A673 (cell line): ENCODE measurements around the gene CD86. TPM values are rescaled to one million over a fixed set of nuclear protein-coding genes. Genes with fewer than 3 reads are reported as not detected.
"Not testable (repeated sequence)": the region's sequence is repeated elsewhere in the genome, so short reads cannot be mapped to it uniquely, and the experiment has no call there.

Experiments
- BruUV-seq: library from RNA; stranded (reverse); fragments of 400-500 nt; replicated peaks from 2 replicates; lab custom pipeline; 2021; lab: Mats Ljungman, UMichigan
- CTCF ChIA-PET: fragments of 300-600 bp; sonication (Branson Sonifier 250); formaldehyde crosslinking; loops from one replicate; lab custom pipeline; 2022; ENCODE audit warnings: antibody characterized with exemption; lab: Charles Lee
- POLR2A ChIA-PET: fragments of 300-600 bp; sonication (Branson Sonifier 250); formaldehyde crosslinking; loops from one replicate; lab custom pipeline; 2022; ENCODE audit warnings: antibody characterized with exemption; ENCODE audit not compliant: low non-redundant PET; lab: Charles Lee
- DNase-seq: peaks from one replicate; pipeline ENCODE4 v3.0.0-alpha.2; 2015; ENCODE audit warnings: low spot score
- H3K27ac ChIP-seq: fragments of 200-600 bp; sonication (generic); 2 replicates; pipeline ENCODE4 v1.5.1; 2016; ENCODE audit warnings: mixed run types, low read depth, mild to moderate bottlenecking, mixed read lengths, antibody characterized with exemption, low read length; ENCODE audit not compliant: poor library complexity, severe bottlenecking
- H3K27me3 ChIP-seq: fragments of 200-600 bp; sonication (generic); replicated peaks from 2 replicates; pipeline ENCODE4 v1.6.1; 2017; ENCODE audit warnings: mixed run types, low read depth, mild to moderate bottlenecking, mixed read lengths, antibody characterized with exemption, low read length; ENCODE audit not compliant: insufficient read depth, poor library complexity
- H3K36me3 ChIP-seq: fragments of 200-600 bp; sonication (generic); 2 replicates; pipeline ENCODE4 v1.6.1; 2016; ENCODE audit warnings: mixed run types, mild to moderate bottlenecking, mixed read lengths, antibody characterized with exemption, low read length; ENCODE audit not compliant: insufficient read depth, poor library complexity, severe bottlenecking
- H3K4me1 ChIP-seq: fragments of 200-600 bp; sonication (generic); 2 replicates; pipeline ENCODE4 v1.6.1; 2017; ENCODE audit warnings: mixed run types, mild to moderate bottlenecking, mixed read lengths, antibody characterized with exemption, low read length; ENCODE audit not compliant: insufficient read depth, poor library complexity, severe bottlenecking
- H3K4me3 ChIP-seq: fragments of 200-600 bp; sonication (generic); 2 replicates; pipeline ENCODE4 v1.5.1; 2016; ENCODE audit warnings: low read depth, mixed run types, mild to moderate bottlenecking, mixed read lengths, low read length; ENCODE audit not compliant: poor library complexity, severe bottlenecking
- H3K9me3 ChIP-seq: fragments of 200-600 bp; sonication (generic); 2 replicates; pipeline ENCODE4 v1.6.1; 2016; ENCODE audit warnings: mixed run types, low read depth, mild to moderate bottlenecking, mixed read lengths, antibody characterized with exemption, low read length; ENCODE audit not compliant: poor library complexity, severe bottlenecking
- EZH2 ChIP-seq: fragments of 200-600 bp; sonication (generic); IDR thresholded peaks from 2 replicates; pipeline ENCODE4 v1.6.1; 2017; ENCODE audit warnings: borderline replicate concordance, low read depth, mild to moderate bottlenecking, mixed read lengths, antibody characterized with exemption, low read length; ENCODE audit not compliant: poor library complexity, severe bottlenecking
- intact Hi-C: fragments of 100-400 bp; cut with micrococcal nuclease; formaldehyde crosslinking; loops from one replicate; pipeline ENCODE4 v1.10.0; 2022; ENCODE audit not compliant: unreplicated experiment
- total RNA-seq: library from RNA; stranded (reverse); gene quantifications from 2 replicates; pipeline ENCODE4 v1.2.3, GENCODE V29; 2021
- TF ChIP-seq, protein P1 (sequence below): fragments of 300-800, 200-600 bp; sonication (generic); conservative IDR thresholded peaks from 2 replicates; pipeline ENCODE4 v1.5.1; 2017; ENCODE audit warnings: low read depth, mild to moderate bottlenecking, antibody characterized with exemption, low read length, moderate library complexity, mixed read lengths

Gene CD86
- total RNA-seq, 1 experiment from 2014 or later, result not detected

DNA sequence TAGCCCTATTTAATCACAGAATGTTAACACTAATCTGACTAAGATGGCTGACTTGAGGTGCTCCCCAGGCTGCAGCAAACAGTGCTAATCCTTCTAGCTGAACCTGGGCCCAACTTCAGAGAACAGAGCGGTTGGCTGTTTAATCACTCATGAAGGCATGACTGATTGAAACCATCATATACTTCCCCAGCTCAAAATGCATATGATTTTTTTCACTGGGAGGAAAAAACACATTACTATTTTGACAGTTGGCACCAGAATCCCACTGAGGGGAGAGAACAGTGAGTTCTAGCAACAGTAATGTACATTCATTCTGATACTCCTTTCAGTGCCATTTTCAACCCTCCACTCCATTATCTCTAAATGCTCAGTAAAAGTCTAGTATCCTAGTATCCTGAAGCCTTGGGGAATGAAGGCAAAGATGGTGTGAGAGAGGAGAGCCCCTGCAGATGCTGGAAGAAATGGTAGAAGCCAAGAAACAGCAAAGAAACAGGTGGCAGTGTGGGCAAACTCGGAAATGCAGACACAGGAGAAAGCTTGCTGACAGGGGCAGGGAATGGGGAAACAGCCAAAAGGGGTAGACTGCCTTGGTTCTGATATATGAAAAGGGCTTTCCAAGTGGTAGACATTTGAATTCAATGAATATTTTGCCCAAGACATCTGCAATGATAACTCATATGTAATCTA is 93.9 kb downstream of the CD86 start:
- H3K4me1 ChIP-seq, result no peaks in the 10 kb centered on the region
- H3K27ac ChIP-seq, result no peak overlapping the region
- BruUV-seq, result no TSS peak
- H3K4me3 ChIP-seq, result no peak overlapping the region
- H3K9me3 ChIP-seq, result peaks cover 10% of the 10 kb centered on the region
- DNase-seq, result no peak
- H3K27me3 ChIP-seq, result no peaks in the 10 kb centered on the region
- ChIA-PET POLR2A (no interaction called here), CTCF (no interaction called here)
- no peak for TF ChIP-seq EZH2
- TF ChIP-seq, protein P1, sequence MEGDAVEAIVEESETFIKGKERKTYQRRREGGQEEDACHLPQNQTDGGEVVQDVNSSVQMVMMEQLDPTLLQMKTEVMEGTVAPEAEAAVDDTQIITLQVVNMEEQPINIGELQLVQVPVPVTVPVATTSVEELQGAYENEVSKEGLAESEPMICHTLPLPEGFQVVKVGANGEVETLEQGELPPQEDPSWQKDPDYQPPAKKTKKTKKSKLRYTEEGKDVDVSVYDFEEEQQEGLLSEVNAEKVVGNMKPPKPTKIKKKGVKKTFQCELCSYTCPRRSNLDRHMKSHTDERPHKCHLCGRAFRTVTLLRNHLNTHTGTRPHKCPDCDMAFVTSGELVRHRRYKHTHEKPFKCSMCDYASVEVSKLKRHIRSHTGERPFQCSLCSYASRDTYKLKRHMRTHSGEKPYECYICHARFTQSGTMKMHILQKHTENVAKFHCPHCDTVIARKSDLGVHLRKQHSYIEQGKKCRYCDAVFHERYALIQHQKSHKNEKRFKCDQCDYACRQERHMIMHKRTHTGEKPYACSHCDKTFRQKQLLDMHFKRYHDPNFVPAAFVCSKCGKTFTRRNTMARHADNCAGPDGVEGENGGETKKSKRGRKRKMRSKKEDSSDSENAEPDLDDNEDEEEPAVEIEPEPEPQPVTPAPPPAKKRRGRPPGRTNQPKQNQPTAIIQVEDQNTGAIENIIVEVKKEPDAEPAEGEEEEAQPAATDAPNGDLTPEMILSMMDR, result no peak
- intact Hi-C loops, result no loop called here
- H3K36me3 ChIP-seq, result no peaks in the 10 kb centered on the region

DNA sequence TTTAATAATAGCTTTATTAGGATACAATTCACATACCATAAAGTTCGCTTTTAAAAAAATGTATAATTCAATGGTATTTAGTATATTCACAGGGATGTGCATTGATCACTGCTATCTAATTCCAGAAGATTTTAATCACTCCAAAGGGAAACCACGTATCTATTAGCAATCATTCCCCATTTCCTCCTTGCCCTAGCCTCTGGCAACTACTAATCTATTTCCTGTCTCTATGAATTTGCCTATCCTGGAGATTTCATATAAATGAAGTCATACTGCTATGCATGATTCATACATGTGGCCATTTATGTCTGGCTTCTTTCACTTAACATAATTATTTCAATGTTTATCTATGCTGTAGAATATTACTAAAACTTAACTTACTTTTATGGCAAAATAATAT is 96.3 kb downstream of the CD86 start:
- Histone ChIP-seq H3K4me1 (no peaks in the 10 kb centered on the region), H3K36me3 (no peaks in the 10 kb centered on the region), H3K4me3 (no peak overlapping the region), H3K9me3 (peaks cover 24% of the 10 kb centered on the region), H3K27me3 (no peaks in the 10 kb centered on the region), H3K27ac (no peak overlapping the region)
- TF ChIP-seq EZH2, result no peak
- TF ChIP-seq, protein P1, result no peak
- intact Hi-C loops, result no loop called here
- DNase-seq, result no peak
- no TSS peak for BruUV-seq
- POLR2A ChIA-PET, result no interaction called here
- CTCF ChIA-PET, result no interaction called here

DNA sequence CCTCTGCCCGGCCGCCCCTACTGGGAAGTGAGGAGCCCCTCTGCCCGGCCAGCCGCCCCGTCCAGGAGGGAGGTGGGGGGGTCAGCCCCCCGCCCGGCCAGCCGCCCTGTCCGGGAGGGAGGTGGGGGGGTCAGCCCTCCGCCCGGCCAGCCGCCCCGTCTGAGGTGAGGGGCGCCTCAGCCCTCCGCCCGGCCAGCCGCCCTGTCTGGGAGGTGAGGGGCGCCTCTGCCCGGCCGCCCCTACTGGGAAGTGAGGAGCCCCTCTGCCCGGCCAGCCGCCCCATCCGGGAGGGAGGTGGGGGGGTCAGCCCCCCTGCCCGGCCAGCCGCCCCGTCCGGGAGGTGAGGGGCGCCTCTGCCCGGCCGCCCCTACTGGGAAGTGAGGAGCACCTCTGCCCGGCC is 109.8 kb downstream of the CD86 start:
- CTCF ChIA-PET, H3K4me3 ChIP-seq, H3K27ac ChIP-seq, POLR2A ChIA-PET, intact Hi-C loops, H3K9me3 ChIP-seq, H3K4me1 ChIP-seq, BruUV-seq, DNase-seq, H3K36me3 ChIP-seq, H3K27me3 ChIP-seq: not testable (repeated sequence)

DNA sequence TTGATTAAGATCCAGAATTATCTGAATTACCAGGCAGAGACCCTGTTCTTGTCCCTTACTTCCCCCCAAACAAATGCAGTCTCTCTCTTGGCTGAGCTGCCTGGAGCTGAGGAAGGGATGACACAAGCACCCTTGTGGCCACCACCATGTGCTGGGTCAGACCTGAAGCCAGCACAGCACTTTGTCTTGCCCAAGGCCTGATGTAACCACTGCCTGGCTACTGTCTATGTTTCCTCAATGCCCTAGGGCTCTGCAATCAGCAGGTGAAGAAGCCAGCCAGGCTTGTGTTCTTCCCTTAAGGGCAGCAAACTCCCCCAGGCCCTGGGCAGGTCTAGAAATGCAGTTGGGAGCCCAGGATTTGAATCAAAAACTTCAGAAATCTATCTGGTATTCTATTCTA is 112.5 kb downstream of the CD86 start:
- no peaks in the 10 kb centered on the region for H3K4me1 ChIP-seq
- H3K36me3 ChIP-seq, result no peaks in the 10 kb centered on the region
- intact Hi-C loops, result no loop called here
- TF ChIP-seq EZH2, result no peak
- TF ChIP-seq, protein P1, result no peak
- no peak overlapping the region for H3K4me3 ChIP-seq
- no peak overlapping the region for H3K27ac ChIP-seq
- BruUV-seq, result no TSS peak
- ChIA-PET CTCF (no interaction called here), POLR2A (no interaction called here)
- DNase-seq, result no peak
- no peaks in the 10 kb centered on the region for H3K27me3 ChIP-seq
- no peaks in the 10 kb centered on the region for H3K9me3 ChIP-seq
